CD4-positive, alpha-beta memory T cell (primary cell): Measurements from ENCODE around the gene PPIA. TPM values are rescaled to one million over a fixed set of nuclear protein-coding genes. Genes with fewer than 3 reads are reported as not detected.

Experiments
- CTCF ChIA-PET: fragments of 350-600 bp; sonication (Branson Sonifier 250); formaldehyde crosslinking; loops from one replicate; lab custom pipeline; 2021; ENCODE audit warnings: inconsistent platforms; ENCODE audit not compliant: partially characterized antibody; lab: Charles Lee
- POLR2A ChIA-PET: fragments of 350-600 bp; sonication (Branson Sonifier 250); formaldehyde crosslinking; loops from one replicate; lab custom pipeline; 2021; ENCODE audit not compliant: partially characterized antibody; lab: Charles Lee
- DNase-seq, 5 donors: peaks; one replicate each; pipeline versions ENCODE4 v3.0.0 to v3.0.0-alpha.2; 2020 to 2022; ENCODE audit warnings: mixed read lengths in 1 of 5
- H3K27ac ChIP-seq: one replicate; pipeline ENCODE4 v1.7.0; 2013; ENCODE audit warnings: low read depth, low read length
- H3K27me3 ChIP-seq: 2 replicates; pipeline ENCODE4 v1.7.0; 2013; ENCODE audit warnings: mild to moderate bottlenecking, low read length, moderate library complexity; ENCODE audit not compliant: insufficient read depth
- H3K36me3 ChIP-seq: 2 replicates; pipeline ENCODE4 v1.7.0; 2013; ENCODE audit warnings: mild to moderate bottlenecking, low read length, moderate library complexity; ENCODE audit not compliant: insufficient read depth
- H3K4me1 ChIP-seq: 2 replicates; pipeline ENCODE4 v1.7.0; 2013; ENCODE audit warnings: mild to moderate bottlenecking, low read length, moderate library complexity; ENCODE audit not compliant: insufficient read depth
- H3K4me3 ChIP-seq, 2 donors: one replicate each; pipeline ENCODE4 v1.7.0; 2013; ENCODE audit warnings: low read length in 2 of 2, mild to moderate bottlenecking in 1 of 2
- H3K9me3 ChIP-seq, 2 donors: one replicate each; pipeline ENCODE4 v1.7.0; 2013; ENCODE audit warnings: low read length in 2 of 2, control low read depth in 1 of 2; ENCODE audit not compliant: control insufficient read depth in 1 of 2
- H3K27ac Mint-ChIP-seq, 7 donors: one replicate each; pipeline ENCODE4 v1.8.0; 2020 to 2021; ENCODE audit warnings: mixed read lengths in 7 of 7, mild to moderate bottlenecking in 6 of 7, inconsistent platforms in 3 of 7, moderate library complexity in 3 of 7
- H3K27me3 Mint-ChIP-seq, 2 donors: one replicate each; pipeline ENCODE4 v1.8.0; 2020 to 2021; ENCODE audit warnings: mixed read lengths in 2 of 2
- H3K36me3 Mint-ChIP-seq, 2 donors: one replicate each; pipeline ENCODE4 v1.8.0; 2020 to 2021; ENCODE audit warnings: mixed read lengths in 2 of 2, inconsistent platforms in 1 of 2, mild to moderate bottlenecking in 1 of 2
- H3K4me1 Mint-ChIP-seq, 4 donors: one replicate each; pipeline ENCODE4 v1.8.0; 2020 to 2021; ENCODE audit warnings: mixed read lengths in 4 of 4, mild to moderate bottlenecking in 1 of 4
- H3K4me3 Mint-ChIP-seq, 8 donors: one replicate each; pipeline ENCODE4 v1.8.0; 2020 to 2021; ENCODE audit warnings: mixed read lengths in 8 of 8, mild to moderate bottlenecking in 7 of 8, moderate library complexity in 6 of 8, inconsistent platforms in 3 of 8
- H3K9me3 Mint-ChIP-seq, 8 donors: one replicate each; pipeline ENCODE4 v1.8.0; 2020 to 2021; ENCODE audit warnings: mixed read lengths in 8 of 8, mild to moderate bottlenecking in 5 of 8, inconsistent platforms in 3 of 8, moderate library complexity in 1 of 8
- intact Hi-C: fragments of 100-400 bp; cut with micrococcal nuclease; formaldehyde crosslinking; loops from one replicate; pipeline ENCODE4 v1.15.1; 2023
- polyA plus RNA-seq, 2 donors: library from polyadenylated mRNA; unstranded; fragments of 300-500 nt; fragmentation: Illumina TruSeq; gene quantifications; one replicate each; pipeline ENCODE4 v1.2.3, GENCODE V29; 2021
- total RNA-seq, 2 experiments: library from RNA; stranded (reverse); gene quantifications; one replicate each; pipeline ENCODE4 v1.2.3, GENCODE V29; 2021

PPIA gene
- total and polyA plus RNA-seq, 4 experiments from 2014 or later: 677 to 3,590 (median 1,761) TPM

DNA sequence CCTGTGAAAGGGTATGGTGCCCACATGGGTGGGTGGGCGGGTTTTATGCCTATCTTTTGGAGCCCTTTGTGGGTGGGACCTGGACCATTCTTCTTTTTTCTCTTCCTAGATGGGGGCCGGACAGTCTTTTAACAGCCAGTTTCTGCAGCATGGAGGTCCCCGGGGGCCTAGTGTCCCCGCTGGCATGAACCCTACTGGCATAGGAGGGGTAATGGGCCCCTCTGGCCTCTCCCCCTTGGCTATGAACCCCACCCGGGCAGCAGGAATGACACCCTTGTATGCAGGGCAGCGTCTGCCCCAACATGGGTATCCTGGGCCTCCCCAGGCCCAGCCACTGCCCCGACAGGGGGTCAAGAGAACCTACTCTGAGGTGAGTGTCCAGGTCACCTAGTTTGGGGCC lies 38.7 kb upstream of the PPIA start:
- Mint-ChIP-seq H3K4me3 (no peak overlapping the region), H3K27ac (no peak overlapping the region), H3K27me3 (no peaks in the 10 kb centered on the region), H3K9me3 (no peaks in the 10 kb centered on the region), H3K36me3 (peaks cover 11 to 31% of the 10 kb centered on the region in 2 donors), H3K4me1 (peaks cover 10 to 31% (median 14%) of the 10 kb centered on the region in 4 donors)
- POLR2A ChIA-PET: interaction anchor here (0.9 kb wide), 1 partner anchor 40 kb away, joined by 3 read pairs; no protein-coding TSS in a partner anchor
- Histone ChIP-seq H3K36me3 (peaks cover 51% of the 10 kb centered on the region), H3K4me1 (peaks cover 27% of the 10 kb centered on the region), H3K9me3 (no peaks in the 10 kb centered on the region), H3K27ac (no peak overlapping the region), H3K27me3 (no peaks in the 10 kb centered on the region), H3K4me3 (no peak overlapping the region)
- intact Hi-C loops: no loop called here
- no peak for DNase-seq
- CTCF ChIA-PET: interaction anchor here (0.7 kb wide), 1 partner anchor 159 kb away, joined by 3 read pairs; no protein-coding TSS in a partner anchor

GRCh38 chr7:44759246-44759645 lies 37.2 kb upstream of the PPIA start:
- no peaks in the 10 kb centered on the region for H3K9me3 ChIP-seq
- intact Hi-C loops: no loop called here
- ChIA-PET POLR2A (no interaction called here), CTCF (interaction anchor here (0.6 kb wide), 1 partner anchor 53 kb away, joined by 3 read pairs; no protein-coding TSS in a partner anchor)
- Mint-ChIP-seq H3K4me3 (no peak overlapping the region), H3K36me3 (peaks cover 17 to 43% of the 10 kb centered on the region in 2 donors), H3K27me3 (no peaks in the 10 kb centered on the region), H3K4me1 (peaks cover 4 to 24% (median 7%) of the 10 kb centered on the region in 4 donors), H3K27ac (no peak overlapping the region), H3K9me3 (no peaks in the 10 kb centered on the region)
- H3K36me3 ChIP-seq: peaks cover 66% of the 10 kb centered on the region
- no peak overlapping the region for H3K27ac ChIP-seq
- peaks cover 17% of the 10 kb centered on the region for H3K4me1 ChIP-seq
- no peak for DNase-seq
- H3K4me3 ChIP-seq: no peak overlapping the region
- no peaks in the 10 kb centered on the region for H3K27me3 ChIP-seq

DNA sequence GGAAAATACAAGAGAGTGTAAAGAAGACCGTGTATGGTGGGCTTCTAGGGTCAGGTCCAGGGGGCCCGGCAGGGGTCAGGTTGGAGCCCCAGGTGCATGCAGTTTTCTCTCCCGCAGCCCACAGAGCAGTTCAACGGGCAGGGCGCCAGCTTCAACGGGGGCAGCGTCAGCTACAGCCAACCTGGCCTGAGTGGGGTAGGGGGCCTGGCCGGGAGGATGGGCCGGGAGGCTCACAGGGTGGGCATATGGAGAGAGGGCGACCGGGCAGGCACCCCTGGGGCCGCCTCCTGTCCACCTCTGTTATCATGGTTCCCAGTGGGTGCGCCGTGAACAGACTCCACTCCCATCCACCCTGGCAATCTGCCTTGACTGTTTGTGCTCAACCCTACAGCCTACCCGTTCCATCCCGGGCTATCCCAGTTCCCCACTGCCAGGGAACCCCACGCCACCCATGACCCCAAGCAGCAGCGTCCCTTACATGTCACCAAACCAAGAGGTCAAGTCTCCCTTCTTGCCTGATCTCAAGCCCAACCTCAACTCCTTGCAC lies 36.4 kb upstream of the PPIA start:
- ChIA-PET POLR2A (no interaction called here), CTCF (no interaction called here)
- no peak overlapping the region for H3K4me3 ChIP-seq
- H3K27me3 ChIP-seq: no peaks in the 10 kb centered on the region
- no peak overlapping the region for H3K4me3 Mint-ChIP-seq
- peak overlapping the region in 3 of 7 donors; percentile 46 to 57 (median 53) for H3K27ac Mint-ChIP-seq
- peaks cover 21 to 52% of the 10 kb centered on the region in 2 donors for H3K36me3 Mint-ChIP-seq
- peaks cover 74% of the 10 kb centered on the region for H3K36me3 ChIP-seq
- intact Hi-C loops: no loop called here
- DNase-seq: no peak
- H3K4me1 Mint-ChIP-seq: peaks cover 0 to 15% (median 2%) of the 10 kb centered on the region in 4 donors
- H3K9me3 Mint-ChIP-seq: no peaks in the 10 kb centered on the region
- no peaks in the 10 kb centered on the region for H3K27me3 Mint-ChIP-seq
- no peaks in the 10 kb centered on the region for H3K9me3 ChIP-seq
- no peak overlapping the region for H3K27ac ChIP-seq
- H3K4me1 ChIP-seq: peaks cover 9% of the 10 kb centered on the region

DNA sequence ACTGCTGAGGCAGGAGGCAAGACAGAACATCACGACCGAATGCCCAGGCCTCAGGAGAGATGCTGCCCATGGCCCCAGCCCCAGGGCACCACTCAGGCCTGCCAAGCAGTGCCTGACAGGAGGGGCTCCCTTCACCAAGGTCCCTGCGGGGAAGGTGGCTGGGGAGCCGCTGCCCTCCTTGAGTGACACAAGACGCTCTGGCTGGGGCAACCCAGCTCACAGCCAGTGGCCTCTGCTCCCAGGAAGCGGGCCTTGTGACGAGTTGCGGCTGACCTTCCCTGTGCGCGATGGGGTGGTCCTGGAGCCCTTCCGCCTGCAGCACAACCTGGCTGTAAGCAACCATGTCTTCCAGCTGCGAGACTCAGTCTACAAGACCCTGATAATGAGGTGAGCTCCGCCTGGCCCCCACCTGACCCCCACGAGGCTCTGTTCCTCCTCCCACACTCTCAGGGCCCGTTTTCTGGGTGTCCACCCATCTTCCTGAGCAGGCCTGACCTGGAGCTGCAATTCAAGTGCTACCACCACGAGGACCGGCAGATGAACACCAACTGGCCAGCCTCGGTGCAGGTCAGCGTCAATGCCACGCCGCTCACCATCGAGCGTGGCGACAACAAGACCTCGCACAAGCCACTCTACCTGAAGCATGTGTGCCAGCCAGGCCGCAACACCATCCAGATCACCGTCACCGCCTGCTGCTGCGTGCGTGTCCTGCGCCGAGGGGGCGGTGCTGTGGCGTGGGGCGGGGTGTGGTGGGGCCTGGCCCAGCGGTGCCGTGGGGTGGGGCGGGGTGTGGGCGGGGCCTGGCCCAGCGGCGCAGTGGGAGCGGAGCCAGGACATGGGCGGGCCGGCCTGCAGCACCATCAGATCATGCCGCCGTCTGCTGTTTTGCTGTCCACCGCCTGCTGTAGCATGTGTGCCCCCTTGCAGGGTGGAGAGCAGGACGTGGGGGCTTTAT lies 35.0 kb upstream of the PPIA start:
- no peaks in the 10 kb centered on the region for H3K4me1 ChIP-seq
- H3K4me3 Mint-ChIP-seq: no peak overlapping the region
- intact Hi-C loops: no loop called here
- peak overlapping the region in 1 of 7 donors; percentile 64 for H3K27ac Mint-ChIP-seq
- H3K36me3 Mint-ChIP-seq: peaks cover 21 to 61% of the 10 kb centered on the region in 2 donors
- peaks cover 87% of the 10 kb centered on the region for H3K36me3 ChIP-seq
- no peaks in the 10 kb centered on the region for H3K9me3 Mint-ChIP-seq
- DNase-seq: no peak
- H3K27ac ChIP-seq: no peak overlapping the region
- no peaks in the 10 kb centered on the region for H3K9me3 ChIP-seq
- H3K4me1 Mint-ChIP-seq: peaks cover 0 to 2% (median 0%) of the 10 kb centered on the region in 4 donors
- ChIA-PET POLR2A (no interaction called here), CTCF (no interaction called here)
- H3K4me3 ChIP-seq: no peak overlapping the region
- H3K27me3 ChIP-seq: no peaks in the 10 kb centered on the region
- H3K27me3 Mint-ChIP-seq: no peaks in the 10 kb centered on the region

- peaks cover 25 to 66% of the 10 kb centered on the region in 2 donors for H3K36me3 Mint-ChIP-seq
- Histone ChIP-seq H3K27ac (no peak overlapping the region), H3K9me3 (no peaks in the 10 kb centered on the region), H3K4me1 (no peaks in the 10 kb centered on the region), H3K4me3 (no peak overlapping the region), H3K27me3 (no peaks in the 10 kb centered on the region), H3K36me3 (peaks cover 86% of the 10 kb centered on the region)
- no peak overlapping the region for H3K4me3 Mint-ChIP-seq
- no peaks in the 10 kb centered on the region for H3K4me1 Mint-ChIP-seq
- intact Hi-C loops: no loop called here
- no peaks in the 10 kb centered on the region for H3K9me3 Mint-ChIP-seq
- no peak for DNase-seq
- ChIA-PET CTCF (no interaction called here), POLR2A (interaction anchor here (1.4 kb wide), 1 partner anchor 13 kb away, joined by 5 read pairs; the partner anchor contains the start of gene ZMIZ2)
- no peaks in the 10 kb centered on the region for H3K27me3 Mint-ChIP-seq
- peak overlapping the region in 2 of 7 donors; percentile 52 to 62 for H3K27ac Mint-ChIP-seq
These were observed 34.2 kb upstream of the PPIA start for GRCh38 chr7:44762300-44762699.

DNA sequence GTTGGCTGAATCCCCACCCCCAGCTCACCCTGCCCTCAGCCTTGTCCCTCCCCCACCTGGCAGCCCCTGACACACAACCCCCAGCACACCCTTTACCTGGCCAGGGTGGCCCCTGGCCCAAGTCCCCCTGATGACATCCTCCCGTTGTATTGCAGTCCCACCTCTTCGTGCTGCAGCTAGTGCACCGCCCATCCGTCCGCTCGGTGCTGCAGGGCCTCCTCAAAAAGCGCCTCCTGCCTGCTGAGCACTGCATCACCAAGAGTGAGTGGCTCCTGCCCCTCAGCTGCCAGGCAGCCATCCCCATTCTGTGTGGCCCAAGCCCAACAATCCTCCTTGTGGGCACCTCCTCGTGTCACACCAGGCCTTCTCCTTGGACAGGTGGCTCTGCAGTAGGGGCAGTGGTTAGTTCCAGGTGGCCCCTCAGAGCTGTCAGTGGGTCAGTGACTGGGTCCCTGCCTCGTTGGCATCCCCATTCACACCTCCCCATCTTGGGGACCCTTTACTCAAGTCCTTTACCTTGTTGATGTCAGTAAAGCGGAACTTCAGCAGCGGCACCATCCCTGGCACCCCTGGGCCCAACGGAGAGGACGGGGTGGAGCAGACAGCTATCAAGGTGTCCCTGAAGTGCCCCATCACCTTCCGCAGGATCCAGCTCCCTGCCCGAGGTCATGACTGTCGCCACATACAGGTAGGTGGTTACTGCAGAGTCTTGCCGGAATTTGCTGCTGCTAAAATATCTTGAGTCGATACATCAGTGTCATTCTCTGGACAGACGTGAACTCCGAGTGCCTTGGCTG lies 33.6 kb upstream of the PPIA start:
- H3K27ac ChIP-seq: no peak overlapping the region
- peaks cover 4% of the 10 kb centered on the region for H3K4me1 ChIP-seq
- peaks cover 85% of the 10 kb centered on the region for H3K36me3 ChIP-seq
- intact Hi-C loops: no loop called here
- H3K27me3 ChIP-seq: no peaks in the 10 kb centered on the region
- H3K27me3 Mint-ChIP-seq: no peaks in the 10 kb centered on the region
- H3K4me1 Mint-ChIP-seq: peaks cover 0 to 5% (median 5%) of the 10 kb centered on the region in 4 donors
- no peaks in the 10 kb centered on the region for H3K9me3 Mint-ChIP-seq
- no peaks in the 10 kb centered on the region for H3K9me3 ChIP-seq
- peak overlapping the region in 1 of 7 donors; percentile 36 for H3K27ac Mint-ChIP-seq
- ChIA-PET POLR2A (interaction anchor here (1.4 kb wide), 1 partner anchor 14 kb away, joined by 5 read pairs; the partner anchor contains the start of gene ZMIZ2), CTCF (no interaction called here)
- peaks cover 30 to 72% of the 10 kb centered on the region in 2 donors for H3K36me3 Mint-ChIP-seq
- DNase-seq: no peak
- H3K4me3 Mint-ChIP-seq: no peak overlapping the region
- H3K4me3 ChIP-seq: no peak overlapping the region
